GM12801 (cell line): ENCODE measurements around the gene GOLGA6B.
"Not testable (repeated sequence)": the region's sequence is repeated elsewhere in the genome, so short reads cannot be mapped to it uniquely, and the experiment has no call there.

Source experiments
- TF ChIP-seq, protein P1 (sequence below): IDR thresholded peaks from one replicate; pipeline ENCODE4 v1.5.1; 2011; ENCODE audit warnings: control low read depth; ENCODE audit not compliant: insufficient read length; ENCODE audit errors: extremely low read depth

GOLGA6B gene, protein sequence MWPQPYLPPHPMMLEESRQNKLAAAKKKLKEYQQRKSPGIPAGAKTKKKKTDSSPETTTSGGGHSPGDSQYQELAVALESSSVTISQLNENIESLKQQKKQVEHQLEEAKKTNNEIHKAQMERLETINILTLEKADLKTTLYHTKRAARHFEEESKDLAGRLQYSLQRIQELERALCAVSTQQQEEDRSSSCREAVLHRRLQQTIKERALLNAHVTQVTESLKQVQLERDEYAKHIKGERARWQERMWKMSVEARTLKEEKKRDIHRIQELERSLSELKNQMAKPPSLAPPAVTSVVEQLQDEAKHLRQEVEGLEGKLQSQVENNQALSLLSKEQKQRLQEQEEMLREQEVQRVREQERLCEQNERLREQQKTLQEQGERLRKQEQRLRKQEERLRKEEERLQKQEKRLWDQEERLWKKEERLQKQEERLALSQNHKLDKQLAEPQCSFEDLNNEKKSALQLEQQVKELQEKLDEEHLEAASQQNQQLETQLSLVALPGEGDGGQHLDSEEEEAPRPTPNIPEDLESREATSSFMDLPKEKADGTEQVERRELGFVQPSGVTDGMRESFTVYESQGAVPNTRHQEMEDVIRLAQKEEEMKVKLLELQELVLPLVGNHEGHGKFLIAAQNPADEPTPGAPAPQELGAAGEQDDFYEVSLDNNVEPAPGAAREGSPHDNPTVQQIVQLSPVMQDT

DNA sequence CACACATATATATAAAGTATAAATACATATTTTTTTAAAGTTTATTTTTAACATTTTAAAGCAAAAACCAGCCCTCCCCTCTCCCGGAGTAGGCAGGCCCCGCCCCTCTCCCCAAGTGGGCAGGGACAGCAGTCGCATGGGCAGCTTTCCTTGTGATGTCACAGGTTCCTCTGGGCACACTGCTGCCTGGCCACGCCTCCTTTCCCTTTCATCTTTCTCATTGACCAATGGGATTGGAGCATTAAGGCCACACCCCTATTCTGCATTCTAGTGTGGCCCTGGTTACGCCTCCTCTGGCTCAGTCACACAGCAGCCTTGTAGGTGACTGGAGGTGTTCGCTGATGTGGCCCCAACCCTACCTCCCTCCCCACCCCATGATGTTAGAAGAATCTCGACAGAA lies at the start of gene GOLGA6B:
Gene GOLGA6B, plus strand, starts transcription at position 301 of the 400 bp plus-strand sequence. Its CDS starts 41 bp downstream, at position 342.
- TF ChIP-seq, protein P1, sequence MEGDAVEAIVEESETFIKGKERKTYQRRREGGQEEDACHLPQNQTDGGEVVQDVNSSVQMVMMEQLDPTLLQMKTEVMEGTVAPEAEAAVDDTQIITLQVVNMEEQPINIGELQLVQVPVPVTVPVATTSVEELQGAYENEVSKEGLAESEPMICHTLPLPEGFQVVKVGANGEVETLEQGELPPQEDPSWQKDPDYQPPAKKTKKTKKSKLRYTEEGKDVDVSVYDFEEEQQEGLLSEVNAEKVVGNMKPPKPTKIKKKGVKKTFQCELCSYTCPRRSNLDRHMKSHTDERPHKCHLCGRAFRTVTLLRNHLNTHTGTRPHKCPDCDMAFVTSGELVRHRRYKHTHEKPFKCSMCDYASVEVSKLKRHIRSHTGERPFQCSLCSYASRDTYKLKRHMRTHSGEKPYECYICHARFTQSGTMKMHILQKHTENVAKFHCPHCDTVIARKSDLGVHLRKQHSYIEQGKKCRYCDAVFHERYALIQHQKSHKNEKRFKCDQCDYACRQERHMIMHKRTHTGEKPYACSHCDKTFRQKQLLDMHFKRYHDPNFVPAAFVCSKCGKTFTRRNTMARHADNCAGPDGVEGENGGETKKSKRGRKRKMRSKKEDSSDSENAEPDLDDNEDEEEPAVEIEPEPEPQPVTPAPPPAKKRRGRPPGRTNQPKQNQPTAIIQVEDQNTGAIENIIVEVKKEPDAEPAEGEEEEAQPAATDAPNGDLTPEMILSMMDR: not testable (repeated sequence)

DNA sequence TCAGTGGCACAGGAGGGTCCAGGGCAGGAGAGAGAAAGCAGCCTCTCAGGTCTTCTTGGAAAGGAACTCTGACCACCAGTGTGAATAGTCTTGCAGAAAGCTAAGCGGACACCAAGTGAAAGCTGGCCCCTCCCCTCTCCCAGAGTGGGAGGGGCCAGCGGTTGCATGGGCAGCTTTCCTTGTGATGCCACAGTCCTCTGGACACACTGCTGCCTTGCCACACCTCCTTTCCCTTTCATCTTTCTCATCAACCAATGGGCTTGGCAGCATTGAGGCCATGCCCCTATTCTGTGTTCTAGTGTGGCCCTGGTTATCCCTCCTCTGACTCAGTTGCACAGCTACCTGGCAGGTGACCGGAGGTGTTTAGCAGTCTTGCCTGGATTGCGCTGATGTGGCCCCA lies 49.7 kb upstream of the GOLGA6B start:
- TF ChIP-seq, protein P1: no peak

DNA sequence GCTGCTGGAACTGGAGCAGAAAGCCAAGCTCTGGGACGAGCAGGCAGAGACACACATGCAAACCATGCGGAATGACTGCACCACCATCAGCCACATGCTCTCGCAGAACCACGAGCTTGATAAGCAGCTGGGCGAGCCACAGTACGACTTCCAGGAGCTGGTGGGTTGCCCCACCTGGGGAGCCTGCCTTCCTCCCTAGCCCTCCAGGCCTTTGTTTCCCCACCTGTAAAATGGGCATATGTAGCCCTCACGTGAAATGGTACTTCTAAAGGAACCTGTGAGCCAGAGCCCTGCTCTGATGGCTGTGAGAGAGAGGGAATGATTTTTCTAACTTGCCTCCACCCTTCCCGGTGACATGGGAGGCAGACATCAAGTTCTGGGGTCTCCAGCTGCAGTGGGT lies 44.6 kb upstream of the GOLGA6B start:
- TF ChIP-seq, protein P1: no peak

DNA sequence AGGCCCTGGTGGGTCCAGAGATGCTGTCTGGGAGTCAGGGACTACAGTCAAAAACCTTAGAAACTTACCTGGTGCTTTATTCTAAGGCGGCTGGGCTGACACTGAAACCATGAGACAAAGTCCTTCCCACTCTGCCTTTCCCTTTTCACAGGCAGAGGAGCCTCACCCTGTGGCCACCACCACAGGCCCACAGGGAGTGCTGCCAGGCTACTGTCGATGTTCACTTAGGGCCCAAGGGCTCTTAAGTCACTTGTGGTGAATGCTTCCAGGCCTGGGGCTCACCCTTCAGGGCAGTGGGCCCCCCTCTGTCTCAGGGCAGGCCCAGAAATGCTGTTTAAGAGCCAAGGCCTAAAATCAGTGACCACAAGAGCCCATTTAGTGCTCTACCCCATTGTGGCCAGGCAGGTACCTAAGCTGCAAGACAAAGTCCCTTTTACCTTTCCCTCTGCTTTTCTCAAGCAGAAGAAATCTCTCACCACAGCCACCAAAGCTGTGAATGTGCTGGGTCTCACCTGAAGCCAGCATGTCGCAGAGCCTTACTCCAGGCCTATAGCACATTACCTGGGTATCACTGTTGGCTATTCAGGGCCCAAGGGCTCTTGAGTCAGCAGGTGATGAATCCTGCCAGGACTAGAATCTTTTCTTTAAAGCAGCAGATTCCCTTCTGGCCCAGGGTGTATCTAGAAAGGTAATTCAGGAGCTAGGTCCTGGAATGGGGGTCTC lies 39.5 kb upstream of the GOLGA6B start:
- TF ChIP-seq, protein P1: no peak

DNA sequence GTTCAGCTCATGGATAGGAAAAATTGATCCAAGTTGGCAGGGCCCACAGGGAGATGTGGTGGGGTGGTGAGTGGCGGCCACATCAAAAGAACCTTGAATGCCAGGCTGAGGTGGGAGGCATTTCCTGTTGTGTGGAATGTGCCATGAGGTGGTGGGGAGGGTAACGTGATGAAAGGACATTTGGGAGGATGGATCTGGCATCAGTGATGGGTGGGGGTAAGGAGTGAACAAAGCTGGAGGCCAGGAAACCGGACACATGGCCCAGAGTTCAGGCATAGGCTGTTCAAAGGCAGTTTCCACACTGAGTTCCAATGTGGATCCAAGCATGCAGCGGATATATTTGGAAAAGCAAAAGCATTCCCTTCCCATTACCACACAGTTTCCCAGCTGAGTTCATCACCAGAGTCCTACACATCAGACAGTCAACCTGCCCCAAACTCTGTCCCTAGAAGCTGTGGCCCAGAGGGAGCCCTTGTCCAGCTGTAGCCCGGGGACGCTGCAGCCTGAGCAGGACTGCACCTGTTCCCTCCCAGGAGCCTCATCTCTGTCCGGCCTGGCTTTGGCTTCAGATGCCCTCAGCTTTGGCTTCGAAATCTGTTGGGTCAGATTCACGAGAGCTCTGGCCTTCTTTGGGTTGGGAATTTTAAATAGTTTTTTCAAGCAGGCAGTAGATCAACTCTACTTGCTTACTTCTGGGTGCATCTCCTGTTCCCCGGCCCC lies 37.8 kb upstream of the GOLGA6B start:
- TF ChIP-seq, protein P1: no peak

DNA sequence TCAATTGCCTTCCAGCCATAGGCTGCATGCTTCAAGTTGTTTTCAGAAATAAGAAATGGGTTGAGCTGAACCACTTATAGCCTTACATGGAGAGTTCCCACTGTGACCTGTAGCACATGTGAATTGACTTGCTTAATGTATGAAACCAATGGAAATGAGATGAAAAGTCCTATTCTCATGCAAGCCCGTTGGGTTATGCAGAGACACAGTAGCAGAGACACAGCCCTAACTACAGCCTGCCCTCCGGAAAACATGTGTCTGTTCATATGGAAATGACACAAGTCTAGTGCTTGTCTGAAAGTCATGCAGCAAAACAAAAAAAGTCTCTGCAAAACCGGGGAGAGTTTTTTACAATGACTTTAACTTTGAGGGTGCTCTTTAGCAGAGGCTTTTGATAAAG lies 17.0 kb downstream of the GOLGA6B start:
- TF ChIP-seq, protein P1: no peak
